HG03354 (cell line): Measurements from ENCODE around the gene ACTL10.
A peak's percentile ranks its signal among the peaks of the same experiment; 100 is the strongest.

Experiments used
- ATAC-seq: cut with Tn5 transposase; IDR thresholded peaks from one replicate; pipeline ENCODE4 v1.9.1; 2021; ENCODE audit warnings: mild to moderate bottlenecking; ENCODE audit not compliant: unreplicated experiment, poor library complexity, severe bottlenecking

ACTL10 gene

DNA sequence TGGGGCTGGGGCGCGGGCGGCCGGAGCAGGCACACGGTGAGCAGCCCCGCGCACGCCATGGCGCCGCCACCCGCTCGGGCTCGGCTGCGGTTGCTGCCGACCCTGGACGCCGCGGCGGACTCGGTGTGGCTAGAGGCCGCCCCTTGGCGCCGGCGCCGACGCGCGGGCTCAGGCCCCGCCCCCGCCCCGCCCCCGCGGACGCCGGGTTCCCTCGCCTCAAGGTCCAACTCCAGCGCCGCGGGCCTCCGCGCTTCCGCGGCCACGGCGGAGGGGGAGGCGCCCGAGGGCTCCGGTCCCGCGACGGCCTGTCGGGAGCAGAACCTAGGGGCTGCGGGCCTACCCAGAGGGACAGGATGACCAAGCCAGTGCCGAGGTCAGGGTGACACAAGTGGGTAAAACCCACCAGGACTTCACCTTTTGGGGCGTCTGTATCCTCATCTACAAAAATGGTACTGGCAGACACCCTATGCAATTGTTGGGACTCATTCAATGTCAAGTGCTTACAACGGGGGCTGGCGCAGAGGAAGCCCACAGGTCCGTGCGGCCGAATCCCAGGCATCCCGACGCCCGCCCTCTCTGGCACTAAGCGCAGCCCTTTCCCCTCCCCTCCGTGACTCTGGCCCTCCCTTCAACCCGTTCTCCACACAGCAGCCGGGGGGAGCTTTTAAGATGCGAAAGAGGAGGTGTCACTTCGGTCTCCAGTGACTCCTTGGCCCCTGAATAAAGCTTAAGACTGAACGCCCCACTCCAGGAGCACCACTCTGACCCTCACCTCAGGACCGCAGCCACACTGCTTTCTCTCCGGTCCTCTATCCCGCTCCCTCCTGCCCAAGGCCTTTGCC, 7.8 kb downstream of the ACTL10 start, which contains the start of gene NECAB3:
Gene NECAB3 (minus strand): TSS at position 135 of the 842 bp plus-strand sequence. CDS start 76 bp downstream, at position 59.
- peak; percentile 56 for ATAC-seq

DNA sequence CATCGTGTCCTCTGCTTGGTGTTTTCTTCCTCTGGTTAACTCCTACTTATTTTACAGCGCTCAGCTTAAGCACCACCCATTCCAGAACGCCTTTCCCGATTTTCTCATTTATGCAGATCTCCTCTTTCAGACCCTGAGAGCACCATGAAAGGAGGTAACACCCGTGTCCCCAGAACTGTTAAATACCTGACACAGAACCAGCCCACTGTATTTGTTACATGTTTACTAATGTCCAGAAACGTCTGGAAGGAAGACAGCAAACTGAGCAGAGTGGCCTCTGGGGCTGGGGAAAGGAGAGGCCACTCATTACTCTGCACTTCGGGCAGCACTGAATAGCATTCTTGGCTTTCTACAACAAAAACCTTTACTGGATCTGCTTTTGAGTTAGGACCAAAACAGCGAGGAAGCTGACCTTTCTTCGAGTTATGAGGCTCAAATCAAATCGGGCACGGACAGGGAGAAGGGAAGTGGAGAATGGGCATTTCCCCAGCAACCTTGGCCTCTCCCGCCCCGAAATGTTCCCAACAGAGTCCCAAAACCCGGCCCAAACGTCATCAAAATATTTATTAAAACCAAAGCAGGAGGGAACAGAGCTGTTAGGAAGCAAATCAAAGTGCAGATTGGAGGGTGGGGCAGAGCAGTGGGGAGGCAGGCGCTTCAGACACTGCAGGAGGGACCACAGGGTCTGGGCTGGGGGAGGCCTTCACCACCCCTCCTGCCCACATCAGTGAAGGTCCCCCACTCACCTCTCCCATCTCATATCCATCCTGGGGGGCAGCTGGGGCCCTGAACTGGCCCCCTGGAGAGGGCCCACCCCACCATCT, 8.6 kb downstream of the ACTL10 start:
- ATAC-seq, result no peak

DNA sequence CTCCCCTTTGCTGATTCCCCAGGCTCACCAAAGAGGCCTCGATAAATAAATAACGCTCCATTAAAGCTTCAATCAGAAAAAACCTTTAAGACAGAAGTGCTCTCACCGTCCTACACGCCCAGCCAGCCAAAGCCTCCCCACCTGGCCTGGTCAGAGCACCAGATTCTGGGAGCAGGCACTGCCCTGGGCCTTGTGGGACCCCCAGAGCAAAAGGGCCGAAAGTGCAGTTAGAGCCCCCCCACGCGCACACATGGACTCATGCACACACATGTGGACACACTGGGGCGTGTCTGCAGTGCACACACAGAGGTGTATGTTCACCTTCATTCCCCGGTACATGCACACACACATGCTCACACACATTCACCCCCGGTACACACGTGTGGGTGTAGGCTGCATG, 9.4 kb downstream of the ACTL10 start:
- ATAC-seq, result no peak

DNA sequence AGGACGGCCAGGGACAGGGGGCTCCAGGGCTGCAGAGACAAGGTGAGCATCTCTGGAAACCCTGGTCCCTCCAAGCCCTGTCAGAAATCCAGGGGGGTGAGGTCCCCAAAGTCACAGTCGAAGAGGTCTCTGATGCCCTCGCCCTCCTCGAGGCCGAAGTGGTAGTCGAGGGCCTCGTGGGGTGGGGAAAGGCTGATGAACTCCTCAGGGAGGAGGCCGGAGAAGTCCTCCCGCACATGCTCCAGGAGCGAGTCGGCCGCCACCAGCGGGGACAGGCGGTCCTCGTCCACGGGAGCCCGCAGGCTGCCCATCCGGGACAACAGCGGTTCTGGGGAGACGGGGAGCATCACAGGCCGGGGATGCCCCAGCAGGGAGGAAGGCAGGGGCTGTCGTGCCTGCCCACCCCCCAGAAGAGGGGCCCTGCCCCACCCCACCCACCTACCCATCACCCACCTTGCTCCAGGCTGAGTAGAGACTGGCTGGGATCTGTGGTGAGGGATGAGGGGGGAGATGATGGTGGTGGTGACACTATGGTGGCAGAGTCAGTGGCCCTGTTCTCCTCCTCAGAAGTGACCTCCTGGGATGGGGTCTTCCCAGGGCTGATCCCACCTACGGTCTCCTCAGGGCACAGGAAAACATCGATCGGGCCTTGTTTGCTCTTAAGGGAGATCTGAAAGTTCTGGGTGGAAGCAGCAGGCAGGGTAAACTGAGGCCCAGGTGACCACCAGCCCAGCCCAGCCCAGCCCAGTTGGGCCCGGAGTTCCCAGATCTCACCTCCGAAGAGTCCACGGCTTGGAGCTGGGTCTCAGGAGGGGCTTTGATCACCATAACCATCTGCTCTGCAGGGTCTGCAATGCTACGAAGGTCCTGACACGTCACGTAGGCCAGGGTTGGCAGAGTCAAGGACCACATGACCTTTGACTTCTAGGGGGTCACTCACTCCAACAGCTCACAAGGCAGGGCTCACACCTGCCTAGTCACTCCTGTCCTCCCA, 10.2 kb downstream of the ACTL10 start:
- ATAC-seq, result no peak

DNA sequence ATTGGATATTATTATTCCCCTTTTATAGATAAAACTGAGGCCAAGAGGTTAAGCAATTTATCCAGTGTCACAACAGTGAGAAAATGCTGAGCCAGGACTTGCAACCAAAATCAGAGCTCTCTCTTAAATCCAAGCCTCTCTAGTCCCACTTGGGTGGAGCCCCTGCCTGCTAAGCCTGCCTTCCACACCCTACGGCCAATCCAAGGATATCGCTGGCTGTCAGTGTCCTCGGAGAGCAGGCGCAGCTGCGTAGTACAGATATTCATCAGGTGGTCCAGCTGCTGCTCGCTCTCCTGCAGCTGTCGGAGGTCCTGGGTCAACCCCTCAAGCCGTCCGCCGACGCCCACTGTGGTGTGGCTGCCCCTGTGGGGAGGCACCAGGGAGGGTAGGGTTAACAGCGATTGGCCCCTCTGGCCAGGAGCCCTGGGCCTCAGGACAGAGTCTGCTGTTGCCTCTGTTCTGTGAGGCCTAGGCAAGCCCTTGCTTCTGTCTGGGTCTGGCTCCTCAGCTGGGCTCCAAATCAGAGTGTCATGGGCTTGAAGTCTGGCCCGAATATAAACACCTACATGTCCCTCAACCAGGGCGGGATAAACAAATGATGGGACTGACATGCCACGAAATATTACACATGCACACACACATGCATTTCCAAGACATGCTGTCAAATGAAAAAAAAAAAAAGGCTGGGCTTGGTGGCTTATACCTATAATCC, 11.4 kb downstream of the ACTL10 start:
- ATAC-seq, result no peak

DNA sequence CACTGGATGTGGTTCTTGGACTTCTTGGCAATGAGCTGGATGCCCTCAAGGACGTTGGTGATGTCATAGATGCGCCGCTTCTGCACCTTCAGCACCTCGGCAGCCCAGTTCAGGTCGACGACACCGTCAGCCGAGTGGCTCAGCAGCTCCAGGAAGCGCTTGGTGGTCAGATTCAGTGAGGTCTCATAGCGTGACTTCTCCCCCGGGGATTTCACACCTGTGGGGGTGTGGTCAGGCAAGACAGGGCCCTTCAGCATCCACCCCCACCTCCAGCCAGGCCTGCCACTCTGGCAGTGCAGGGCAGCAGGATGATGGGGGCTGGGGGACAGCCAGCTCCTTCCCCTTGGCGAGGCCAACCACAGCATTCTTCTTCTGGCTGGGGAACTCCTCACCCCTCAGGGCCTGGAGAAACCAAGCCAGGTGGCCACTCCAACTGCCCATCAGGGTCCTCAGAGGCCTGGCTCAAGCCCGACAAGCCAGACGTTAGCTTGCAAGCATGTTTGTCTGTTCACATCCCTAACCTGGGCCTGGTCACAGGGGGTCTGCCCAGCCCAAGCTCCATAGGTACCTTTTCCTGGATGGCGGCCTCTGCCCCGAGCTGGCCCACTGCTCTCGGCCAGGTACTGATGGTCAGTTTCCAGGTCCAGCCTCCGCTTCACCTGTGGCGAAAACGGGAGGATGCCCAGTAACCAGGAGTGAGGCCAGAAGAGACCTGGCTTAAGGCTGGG, 13.2 kb downstream of the ACTL10 start:
- ATAC-seq, result peak; percentile 75

DNA sequence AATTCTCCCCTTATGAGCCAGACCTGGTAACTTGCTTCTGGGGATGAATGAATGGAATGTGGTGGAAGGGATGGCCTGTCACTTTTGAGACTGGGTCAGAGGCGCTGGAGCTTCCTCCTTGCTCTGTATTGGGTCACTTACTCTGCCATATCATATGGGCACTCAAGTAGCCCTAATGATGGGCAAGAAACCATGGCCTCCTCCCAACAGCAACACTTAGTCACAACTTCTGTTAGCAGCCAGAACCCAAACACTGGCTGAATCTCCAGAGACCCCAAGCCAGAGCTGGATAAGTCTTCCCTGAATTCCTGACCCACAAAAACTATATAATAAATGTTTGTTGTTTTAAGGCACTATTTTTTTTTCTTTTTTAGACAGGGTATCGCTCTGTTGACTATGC, 13.9 kb downstream of the ACTL10 start:
- no peak for ATAC-seq

DNA sequence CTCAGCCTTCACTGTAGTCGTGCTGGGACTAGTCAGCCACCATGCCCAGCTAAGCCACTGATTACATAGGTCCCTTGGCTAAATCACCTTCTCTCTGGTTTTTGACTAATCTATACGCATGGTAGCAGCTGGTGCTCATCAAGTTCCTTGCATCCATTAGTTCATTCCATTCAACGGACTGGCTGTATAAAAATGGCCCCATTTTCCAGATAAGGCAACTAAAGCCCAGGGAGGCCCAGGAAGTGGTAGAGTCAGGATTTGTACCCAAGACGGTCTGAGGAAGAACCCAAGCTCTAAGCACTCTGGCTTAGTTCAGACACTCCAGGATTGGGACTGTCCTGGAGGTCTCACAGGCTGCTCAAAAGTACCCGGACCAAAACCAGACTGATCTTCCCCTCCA, 14.5 kb downstream of the ACTL10 start:
- ATAC-seq, result no peak

DNA sequence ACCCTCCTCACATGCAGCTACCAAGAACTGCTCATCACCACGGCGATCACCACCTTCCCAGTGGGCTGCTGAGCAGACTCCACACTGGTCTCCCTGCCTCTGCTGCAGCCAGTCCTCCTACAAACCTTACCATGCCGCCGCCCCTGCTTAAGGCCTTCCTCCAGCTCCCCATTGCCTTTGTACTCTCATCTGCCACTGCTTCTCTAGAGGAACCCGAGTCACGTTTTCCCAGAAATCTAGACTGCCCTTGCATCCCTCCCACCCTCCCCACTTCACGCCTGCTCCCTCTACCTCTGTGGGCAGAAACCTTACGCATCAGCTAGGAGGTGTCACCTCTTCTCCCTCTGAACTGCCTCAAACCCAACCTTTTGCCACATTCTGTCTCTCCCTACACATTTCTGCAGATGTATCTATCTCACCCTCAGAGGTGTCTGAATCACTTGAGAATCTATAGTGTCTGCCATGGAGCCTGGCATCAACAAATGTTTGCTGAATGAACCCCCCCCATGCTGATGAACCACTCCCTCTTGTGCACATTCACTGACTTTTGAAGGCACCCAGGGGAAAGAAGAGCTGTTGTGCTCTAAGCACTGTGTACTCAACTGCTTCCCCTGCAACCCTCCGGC, 15.1 kb downstream of the ACTL10 start:
- no peak for ATAC-seq

DNA sequence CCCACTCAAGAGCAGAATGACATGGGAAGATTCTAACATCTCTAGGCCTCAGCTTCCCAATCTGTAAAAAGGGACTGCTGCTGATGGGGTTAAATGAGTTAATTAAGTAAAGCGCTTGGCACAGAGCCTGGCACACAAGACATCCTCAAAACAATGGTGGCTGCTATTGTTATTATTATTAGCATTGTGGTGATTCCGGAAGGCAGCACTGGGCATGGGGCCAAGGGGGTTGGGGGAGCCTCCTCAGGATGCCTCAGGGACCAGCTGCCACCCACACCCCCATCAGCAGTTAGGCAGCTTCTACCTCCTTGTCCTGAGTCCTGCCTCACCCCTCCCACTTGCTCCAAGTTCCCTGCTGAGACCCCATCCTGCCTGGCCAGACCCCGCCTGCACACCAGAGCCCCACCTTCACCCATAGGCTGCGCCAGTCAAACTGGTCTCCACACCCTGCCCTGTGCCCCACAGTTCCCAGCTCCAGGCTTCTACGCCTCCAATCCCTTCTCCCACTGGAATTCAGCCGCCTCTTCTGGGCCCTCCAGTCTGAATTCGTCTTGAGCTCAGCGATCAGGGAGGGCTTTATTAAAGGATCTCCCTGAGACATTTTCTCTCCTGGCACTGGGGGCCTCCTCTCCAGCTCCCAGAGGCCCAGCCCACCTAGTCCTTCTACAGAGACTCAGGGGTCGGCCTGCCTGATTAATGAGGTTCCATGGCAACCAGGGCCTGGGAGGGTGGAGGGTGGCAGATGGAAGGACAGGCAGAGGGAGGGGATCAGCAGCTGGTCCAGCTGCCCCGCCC, 18.0 kb downstream of the ACTL10 start:
- no peak for ATAC-seq

DNA sequence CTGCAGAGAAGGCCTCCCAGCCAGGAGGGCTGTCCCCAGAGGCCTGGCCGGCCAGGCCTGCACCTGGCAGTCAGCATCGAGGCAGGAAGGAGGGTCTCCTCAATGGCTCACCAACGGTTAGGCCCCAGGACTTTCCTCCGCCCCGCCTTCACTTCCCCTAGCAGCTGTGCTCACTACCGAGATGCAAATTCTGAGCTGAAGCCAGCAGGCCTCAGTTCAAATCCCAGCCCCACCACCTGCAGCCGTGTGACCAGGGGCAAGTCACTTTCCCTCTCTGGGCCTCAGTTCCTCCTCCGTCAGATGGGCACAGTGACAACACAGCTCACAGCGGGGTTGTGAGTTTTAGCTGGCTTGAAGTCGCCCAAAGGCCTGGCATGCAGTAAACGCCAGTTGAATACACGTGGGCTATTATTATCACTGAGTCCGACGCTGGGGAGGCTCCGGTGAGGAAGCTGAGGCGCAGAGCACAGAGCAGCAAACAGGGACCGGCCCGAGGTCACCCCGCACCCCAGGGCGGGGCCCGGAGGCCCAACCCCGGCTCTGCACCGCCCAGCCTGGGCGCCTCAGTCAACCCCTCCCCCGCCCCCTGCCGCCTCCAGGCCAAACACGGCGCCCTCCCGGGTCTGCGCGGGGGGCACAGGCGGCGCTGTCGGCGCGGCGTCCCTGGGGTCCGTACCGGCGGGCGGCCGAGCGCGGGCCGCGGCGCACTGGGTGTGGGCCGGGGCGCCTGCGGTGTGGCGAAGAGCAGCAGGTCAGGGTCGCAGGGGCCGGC, 18.8 kb downstream of the ACTL10 start:
- ATAC-seq, result peak; percentile 45

DNA sequence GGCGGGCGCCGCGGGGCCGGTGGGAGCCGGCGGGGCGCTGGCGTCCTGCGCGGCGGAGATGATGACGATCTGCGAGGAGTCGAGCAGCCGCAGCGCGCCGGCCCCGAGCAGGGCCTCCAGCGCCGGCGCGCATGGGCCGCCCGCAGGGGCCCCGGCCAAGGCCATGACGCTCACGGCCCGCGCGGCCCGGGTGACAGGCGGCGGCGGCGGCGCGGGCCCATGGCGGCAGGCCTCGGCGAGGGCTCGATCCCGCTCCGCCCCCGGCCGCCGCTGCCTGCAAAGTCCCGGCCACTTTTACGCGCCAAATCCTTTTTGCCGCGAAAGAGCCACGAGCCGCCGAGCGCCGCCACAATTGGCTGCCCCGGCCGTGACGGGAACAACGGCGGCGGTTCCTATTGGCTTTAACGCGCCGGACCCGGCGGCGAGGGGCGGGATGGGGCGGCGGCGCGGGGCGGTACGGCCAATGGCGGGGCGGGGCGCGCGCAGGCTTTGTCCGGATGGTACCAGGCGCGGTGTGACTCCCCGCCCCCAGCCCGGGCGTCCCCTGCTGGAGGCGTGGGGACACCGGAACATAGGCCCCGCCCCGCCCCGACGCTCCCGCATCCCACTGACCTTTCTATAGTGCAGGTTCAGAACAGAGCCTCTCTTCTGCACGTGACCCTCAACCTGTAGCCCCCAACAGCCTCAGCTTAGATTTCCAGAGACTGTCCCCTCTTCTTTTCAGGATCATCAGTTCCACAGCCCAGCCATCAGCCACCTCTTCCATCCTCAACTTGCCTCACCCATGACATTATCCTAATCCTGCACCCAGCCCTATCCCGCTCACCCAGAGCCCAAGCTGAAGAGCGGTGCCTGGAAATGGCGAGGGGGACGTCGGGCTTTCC, 19.6 kb downstream of the ACTL10 start, which contains the start of gene E2F1:
Gene E2F1 (minus strand): TSS at position 286 of the 884 bp plus-strand sequence. CDS start 121 bp downstream, at position 165.
- ATAC-seq, result peak; percentile 84

DNA sequence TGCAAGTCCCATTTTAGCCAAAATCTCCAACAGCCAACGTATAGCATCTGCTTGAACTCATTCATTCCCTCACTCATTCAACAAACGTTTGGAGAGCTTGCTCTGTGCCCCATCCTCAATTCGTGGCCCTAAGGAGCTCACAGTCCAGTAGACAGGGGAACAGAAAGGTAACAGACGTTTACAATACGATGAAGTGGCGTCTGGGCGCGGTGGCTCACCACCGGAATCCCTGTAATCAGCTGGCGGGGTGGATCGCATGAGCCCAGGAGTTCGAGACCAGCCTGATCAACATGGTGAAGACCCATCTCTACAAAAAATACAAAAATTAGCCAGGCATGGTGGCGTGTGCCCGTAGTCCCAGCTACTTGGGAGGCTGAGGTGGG, 20.2 kb downstream of the ACTL10 start:
- no peak for ATAC-seq

DNA sequence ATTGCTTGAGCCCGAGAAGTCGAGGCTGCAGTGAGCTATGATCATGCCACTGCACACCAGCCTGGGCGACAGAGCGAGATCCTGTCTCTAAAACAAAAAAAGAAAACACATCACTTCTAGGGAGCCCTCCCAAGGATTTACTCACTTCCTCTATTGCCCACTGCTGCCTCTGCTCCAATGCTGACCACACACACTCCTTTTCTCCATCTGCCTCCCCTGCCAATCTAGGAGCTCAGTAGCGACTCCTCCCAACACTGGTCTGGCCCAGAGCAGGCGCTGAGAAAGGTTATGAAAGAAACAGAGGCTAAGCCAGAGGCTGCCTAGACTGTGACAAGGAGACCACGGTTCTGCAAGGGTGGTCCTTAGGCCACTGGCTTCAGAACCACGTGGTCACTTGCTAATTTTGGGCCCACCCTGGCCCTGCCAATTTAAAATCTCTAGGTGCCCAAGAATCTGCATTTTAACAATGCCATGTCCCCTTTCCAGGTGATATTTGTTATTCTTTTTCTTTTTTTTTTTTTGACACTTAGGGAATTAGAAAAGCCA, 20.7 kb downstream of the ACTL10 start:
- ATAC-seq, result no peak
